Muscle of leg (tissue), 11 donors: ENCODE results near the gene CEP85. TPM values are rescaled to one million over a fixed set of nuclear protein-coding genes. Genes with fewer than 3 reads are reported as not detected.

Experiments
- DNase-seq: peaks from one replicate; pipeline ENCODE4 v3.0.0; 2013
- H3K27ac ChIP-seq: one replicate; pipeline ENCODE4 v1.5.1; 2013; ENCODE audit warnings: mild to moderate bottlenecking, low read length, control low read depth
- H3K27me3 ChIP-seq: one replicate; pipeline ENCODE4 v1.6.1; 2013; ENCODE audit warnings: low read length; ENCODE audit not compliant: control insufficient read depth, insufficient read depth
- H3K36me3 ChIP-seq: one replicate; pipeline ENCODE4 v1.6.1; 2013; ENCODE audit warnings: low read length; ENCODE audit not compliant: control insufficient read depth, insufficient read depth
- H3K4me1 ChIP-seq: one replicate; pipeline ENCODE4 v1.6.1; 2013; ENCODE audit warnings: low read length; ENCODE audit not compliant: control insufficient read depth, insufficient read depth
- H3K4me3 ChIP-seq: one replicate; pipeline ENCODE4 v1.5.1; 2013; ENCODE audit warnings: low read length, control low read depth
- H3K9me3 ChIP-seq: replicated peaks from 2 replicates; pipeline ENCODE4 v1.6.1; 2013; ENCODE audit warnings: low read depth, low read length; ENCODE audit not compliant: control insufficient read depth
- WGBS: methylation state at CpG from one replicate; pipeline ENCODE4 v1.1.5; 2013; ENCODE audit warnings: missing lambda C conversion rate; ENCODE audit not compliant: insufficient coverage; 5-methylcytosine and 5-hydroxymethylcytosine counted together
- polyA plus RNA-seq, 8 donors: library from polyadenylated mRNA; unstranded; fragments of 120-200 nt; gene quantifications; one replicate each; pipeline versions ENCODE4 v1.2.1 to v1.2.3, GENCODE V29; 2013; ENCODE audit warnings: inconsistent platforms in 1 of 8, low replicate concordance in 1 of 8; ENCODE audit not compliant: insufficient read length in 8 of 8, insufficient read depth in 1 of 8
- total RNA-seq: library from RNA; stranded (reverse); fragments of 120-200 nt; gene quantifications from one replicate; pipeline ENCODE4 v1.2.4, GENCODE V29; 2013

The CEP85 gene
- total and polyA plus RNA-seq, 9 donors = 18.0 to 26.3 (median 21.6) TPM

DNA sequence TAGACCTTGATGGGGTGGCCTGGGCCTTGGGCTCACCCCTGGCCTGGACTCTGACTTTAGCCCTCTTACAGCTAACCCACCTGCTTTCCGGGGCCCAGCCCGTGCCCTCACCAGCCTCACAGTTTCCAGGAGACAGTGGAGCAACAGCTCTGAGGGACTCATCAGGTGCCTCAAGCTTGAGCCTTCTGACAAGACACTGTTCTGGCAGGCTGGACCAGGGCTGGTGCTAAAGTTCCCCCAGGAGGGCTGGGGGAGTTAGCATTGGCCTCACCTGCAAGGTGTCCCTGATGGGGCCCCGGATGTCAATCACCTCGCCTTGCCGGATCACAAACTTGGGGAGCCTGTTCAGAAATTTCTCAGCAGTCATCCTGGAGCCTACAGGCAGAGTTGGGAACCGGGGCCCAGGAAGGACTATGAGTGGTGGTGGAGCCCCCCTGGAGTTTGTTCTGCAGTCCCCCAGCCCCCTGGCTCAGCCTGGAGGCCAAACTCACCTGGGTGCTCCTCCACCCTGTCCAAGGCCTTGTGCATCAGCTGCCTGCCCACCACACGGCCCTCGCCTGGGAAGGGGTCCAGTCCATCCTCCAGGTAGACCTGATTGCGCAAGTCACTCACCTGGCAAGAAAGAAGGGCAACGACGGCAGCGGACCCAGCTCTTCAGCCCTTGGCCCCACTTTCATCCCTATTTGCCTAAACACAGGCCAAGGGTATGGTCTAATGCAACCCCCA is 50.0 kb downstream of the CEP85 start:
- Histone ChIP-seq H3K27ac (no peak overlapping the region), H3K27me3 (no peaks in the 10 kb centered on the region), H3K4me1 (peaks cover 74% of the 10 kb centered on the region), H3K4me3 (no peak overlapping the region), H3K36me3 (peaks cover 13% of the 10 kb centered on the region), H3K9me3 (no peaks in the 10 kb centered on the region)
- 89% methylated on average over 9 of the region's 12 CpGs for WGBS
- no peak for DNase-seq

DNA sequence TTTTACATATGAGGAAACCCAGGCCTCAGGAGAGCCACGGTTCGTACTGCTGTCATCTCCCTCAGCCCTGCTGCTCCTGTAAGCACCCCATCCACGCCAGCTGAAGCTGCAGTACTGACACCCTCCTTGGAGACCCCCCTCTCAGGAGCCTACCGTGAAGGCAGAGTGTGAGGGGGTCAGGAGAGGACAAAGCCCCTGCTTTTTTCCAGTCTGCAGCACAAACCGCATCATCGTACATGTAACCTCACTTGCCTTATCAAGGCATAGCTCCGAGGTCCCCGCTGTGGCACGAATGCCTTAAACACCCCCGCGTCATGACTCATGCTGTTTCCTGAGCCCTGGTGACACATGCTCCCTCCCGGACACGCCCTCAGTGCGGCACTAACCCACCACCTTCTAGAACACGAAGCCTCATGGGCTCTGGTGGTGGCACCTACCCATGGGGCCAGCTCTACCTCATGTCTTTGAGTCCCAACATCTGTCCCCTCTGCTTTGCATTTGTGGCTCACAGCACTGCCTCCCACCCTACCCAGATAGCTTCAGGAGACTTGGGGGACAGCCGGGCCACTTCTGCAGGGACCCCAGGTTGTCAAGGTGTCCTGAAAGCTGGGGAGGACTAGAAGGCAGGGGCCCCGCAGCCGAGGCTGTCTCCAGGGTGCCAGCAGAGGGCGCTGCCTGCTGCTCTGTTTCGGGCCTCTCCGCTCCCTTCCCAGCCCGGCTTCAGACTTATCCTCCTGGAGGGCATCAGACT is 50.8 kb downstream of the CEP85 start:
- DNase-seq = no peak
- H3K27me3 ChIP-seq = no peaks in the 10 kb centered on the region
- H3K4me3 ChIP-seq = no peak overlapping the region
- H3K4me1 ChIP-seq = peaks cover 73% of the 10 kb centered on the region
- no peak overlapping the region for H3K27ac ChIP-seq
- H3K36me3 ChIP-seq = peaks cover 13% of the 10 kb centered on the region
- 60% methylated on average over 15 of the region's 22 CpGs for WGBS
- no peaks in the 10 kb centered on the region for H3K9me3 ChIP-seq

DNA sequence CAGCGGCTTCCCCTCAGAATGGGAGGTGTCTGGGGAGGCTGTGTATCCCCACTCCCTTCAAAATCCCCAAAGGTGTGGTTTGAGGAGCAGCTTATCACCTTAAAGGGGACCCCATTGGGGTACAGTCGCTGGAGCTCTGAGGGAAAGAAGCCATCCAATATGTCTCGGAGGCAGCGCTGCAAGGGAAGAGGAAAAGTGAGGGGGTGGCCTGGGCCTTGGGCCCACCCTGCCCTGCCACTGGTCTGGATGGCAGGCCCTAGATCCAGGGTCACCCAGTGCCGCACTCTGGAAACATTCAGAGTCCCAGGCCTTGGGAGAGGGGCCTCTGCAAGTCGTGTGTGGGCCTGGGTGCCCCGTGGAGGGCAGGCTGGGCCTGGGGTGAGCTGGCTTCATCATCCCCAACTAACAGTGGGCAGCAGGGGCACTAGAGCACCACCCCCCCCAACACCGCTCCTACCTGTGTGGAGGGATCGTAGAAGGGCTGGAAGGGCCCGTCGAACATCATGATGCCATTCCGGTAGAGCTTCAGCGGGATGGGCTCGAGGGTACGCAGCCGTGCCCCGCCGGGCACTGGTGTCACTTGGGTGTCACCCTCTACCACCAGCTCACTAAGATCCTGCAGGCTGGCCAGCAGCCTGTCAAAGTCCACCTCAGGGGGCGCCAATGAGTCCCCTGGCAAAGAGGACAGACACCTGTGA is 51.5 kb downstream of the CEP85 start:
- Histone ChIP-seq H3K9me3 (no peaks in the 10 kb centered on the region), H3K27ac (no peak overlapping the region), H3K4me1 (peaks cover 76% of the 10 kb centered on the region), H3K36me3 (peaks cover 13% of the 10 kb centered on the region), H3K27me3 (no peaks in the 10 kb centered on the region), H3K4me3 (no peak overlapping the region)
- DNase-seq = no peak
- WGBS = 87% methylated on average over 15 of the region's 19 CpGs

DNA sequence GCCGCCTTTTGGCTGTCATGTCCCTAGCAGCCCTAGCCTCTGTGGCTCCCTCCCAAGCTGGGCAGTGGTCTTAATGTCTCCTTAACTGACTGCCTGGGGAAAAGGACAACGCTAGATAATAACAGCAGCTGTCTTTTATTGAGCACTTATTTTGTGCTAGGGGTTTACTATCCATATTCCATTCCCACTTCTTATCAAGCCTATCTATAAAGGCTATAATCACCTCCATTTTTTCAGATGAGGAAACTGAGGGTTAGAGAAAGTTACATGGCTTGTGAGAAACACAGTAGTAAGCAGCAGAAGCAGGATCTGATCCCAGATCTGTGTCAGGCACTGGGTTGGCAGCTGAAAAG is 52.0 kb downstream of the CEP85 start:
- Histone ChIP-seq H3K9me3 (no peaks in the 10 kb centered on the region), H3K27me3 (no peaks in the 10 kb centered on the region), H3K4me3 (no peak overlapping the region), H3K36me3 (peaks cover 13% of the 10 kb centered on the region), H3K27ac (no peak overlapping the region), H3K4me1 (peaks cover 77% of the 10 kb centered on the region)
- no CpG with 5 or more reads among the region's 2 CpGs for WGBS
- no peak for DNase-seq

DNA sequence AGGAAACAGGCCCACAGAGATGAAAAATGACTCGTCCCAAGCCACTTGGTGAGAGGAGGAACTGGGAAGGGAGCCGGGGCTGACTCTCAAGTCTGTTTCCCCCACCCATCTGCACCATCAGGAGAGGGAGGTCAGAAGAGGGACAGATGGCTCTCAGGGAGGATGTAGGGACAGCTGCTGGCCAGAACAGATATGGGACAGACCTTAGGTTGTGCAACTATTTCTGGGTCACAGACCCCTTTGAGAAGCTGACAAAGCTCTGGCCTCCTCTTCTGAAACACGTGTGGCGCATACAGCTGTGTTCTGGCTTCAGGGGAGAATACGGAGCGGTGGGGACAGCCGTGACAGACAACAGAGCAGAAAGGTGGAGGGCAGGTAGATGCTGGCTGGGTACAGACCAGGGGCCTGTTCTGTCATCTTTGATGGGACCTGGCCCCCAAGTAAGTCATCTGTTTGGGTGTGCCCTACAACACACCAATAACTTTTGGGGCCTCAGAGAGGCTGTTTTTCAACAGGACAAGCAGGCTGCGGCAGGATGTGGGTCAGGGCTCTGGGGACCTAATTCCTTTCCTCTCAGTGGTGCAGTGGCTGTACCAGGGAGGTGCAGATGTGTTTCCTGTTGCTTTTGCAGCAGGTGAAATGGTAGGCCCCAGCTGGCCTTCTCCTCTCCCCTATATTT is 53.2 kb downstream of the CEP85 start:
- peaks cover 10% of the 10 kb centered on the region for H3K36me3 ChIP-seq
- 59% methylated on average over 5 of the region's 8 CpGs for WGBS
- peaks cover 74% of the 10 kb centered on the region for H3K4me1 ChIP-seq
- peak overlapping the region; percentile 47 for H3K27ac ChIP-seq
- H3K4me3 ChIP-seq = no peak overlapping the region
- H3K27me3 ChIP-seq = no peaks in the 10 kb centered on the region
- DNase-seq = peak; percentile 83
- no peaks in the 10 kb centered on the region for H3K9me3 ChIP-seq

DNA sequence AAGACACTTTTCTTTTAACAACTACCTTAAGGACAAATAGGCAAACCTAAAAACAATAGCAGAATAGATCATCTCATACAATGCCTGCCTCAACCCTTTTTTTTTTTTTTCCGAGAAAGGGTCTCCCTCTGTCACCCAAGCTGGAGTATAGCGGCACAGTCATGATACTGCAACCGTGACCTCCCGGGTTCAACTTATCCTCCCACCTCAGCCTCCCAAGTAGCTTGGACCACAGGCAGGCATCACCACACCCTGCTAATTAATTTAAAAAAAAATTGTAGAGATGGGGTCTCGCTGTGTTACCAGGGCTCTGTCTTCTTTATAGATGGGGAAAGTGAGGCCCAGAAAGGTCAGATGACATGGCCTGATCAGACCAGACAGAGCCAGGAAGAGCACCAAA is 53.8 kb downstream of the CEP85 start:
- Histone ChIP-seq H3K27me3 (no peaks in the 10 kb centered on the region), H3K4me3 (no peak overlapping the region), H3K4me1 (peaks cover 67% of the 10 kb centered on the region), H3K27ac (no peak overlapping the region), H3K36me3 (peaks cover 6% of the 10 kb centered on the region), H3K9me3 (no peaks in the 10 kb centered on the region)
- WGBS = no CpG with 5 or more reads among the region's 5 CpGs
- no peak for DNase-seq

DNA sequence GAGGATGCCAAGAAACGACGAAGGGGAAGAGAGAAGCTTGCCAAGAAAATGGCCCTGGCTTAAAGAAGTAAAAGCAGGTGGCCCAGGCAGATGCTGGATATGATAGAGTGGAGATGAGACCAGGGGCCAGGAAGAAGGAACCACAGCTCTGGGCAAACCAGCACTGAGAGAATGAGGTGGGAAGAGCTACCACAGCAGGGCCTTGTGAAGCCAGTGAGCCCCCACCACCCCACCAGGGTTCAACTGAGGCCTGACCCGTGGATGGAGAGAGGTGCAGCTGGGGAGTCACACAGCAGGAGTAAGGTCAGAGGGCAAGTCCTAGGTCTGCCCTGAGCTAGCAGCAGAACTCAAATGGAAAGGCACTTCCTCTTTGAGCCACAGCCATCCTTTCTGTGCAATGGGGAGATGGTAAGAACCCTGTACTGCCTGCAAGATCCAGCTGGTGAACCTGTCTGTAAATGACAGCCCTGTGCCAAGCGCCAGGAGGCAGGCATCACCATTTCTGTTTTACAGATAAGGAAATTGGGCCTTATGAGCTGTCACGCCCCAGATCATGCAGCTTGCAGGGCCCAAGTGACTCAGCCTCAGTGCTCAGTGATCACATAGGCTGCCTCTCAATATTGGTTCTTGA is 54.4 kb downstream of the CEP85 start:
- Histone ChIP-seq H3K36me3 (peaks cover 3% of the 10 kb centered on the region), H3K27ac (peak overlapping the region; percentile 35), H3K4me1 (peaks cover 63% of the 10 kb centered on the region), H3K9me3 (no peaks in the 10 kb centered on the region), H3K4me3 (no peak overlapping the region), H3K27me3 (no peaks in the 10 kb centered on the region)
- 60% methylated on average over 4 of the region's 5 CpGs for WGBS
- no peak for DNase-seq

DNA sequence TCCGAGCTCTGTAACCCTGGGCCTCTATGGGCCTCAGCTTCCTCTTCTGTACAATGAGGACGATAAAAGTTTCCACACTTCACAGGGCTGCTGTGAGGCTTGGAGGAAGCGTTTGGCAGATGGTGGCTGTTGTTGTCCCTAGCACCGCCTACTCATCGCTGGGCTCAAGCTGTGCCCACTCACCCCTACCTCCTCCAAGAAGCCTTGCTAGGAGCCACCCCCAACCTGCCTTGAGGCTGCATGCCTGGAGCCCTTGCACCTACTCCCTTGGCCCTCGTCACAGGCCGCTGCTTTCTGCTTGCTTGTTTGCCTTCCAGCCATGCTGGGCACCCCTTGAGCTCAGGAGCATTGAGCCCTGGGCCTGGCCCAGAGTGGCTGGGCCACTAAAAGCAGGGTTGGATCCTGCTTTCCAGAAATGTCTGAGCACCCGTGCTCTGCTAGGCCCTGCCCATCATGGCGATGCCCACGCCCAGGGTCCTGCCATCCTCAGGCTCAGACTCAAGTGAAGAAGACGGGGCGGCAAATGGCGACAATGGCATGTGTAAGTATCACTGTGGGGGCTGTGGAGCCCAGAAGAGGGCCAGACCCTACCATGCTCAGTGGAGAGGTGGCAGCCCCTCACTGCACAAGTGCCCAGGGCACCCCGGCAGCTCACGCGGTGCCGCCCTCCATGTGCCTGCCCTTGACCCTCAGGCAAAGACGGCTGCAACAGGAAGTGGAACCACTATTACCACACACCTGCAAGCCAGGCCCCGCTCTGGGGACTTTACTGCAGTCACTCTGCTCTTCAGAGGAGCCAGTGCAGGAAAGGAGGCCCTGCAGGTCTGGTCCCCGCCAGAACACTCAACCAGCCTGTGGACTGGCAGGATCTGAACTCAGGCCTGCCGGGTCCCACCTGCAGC is 55.4 kb downstream of the CEP85 start:
- H3K4me3 ChIP-seq = no peak overlapping the region
- no peaks in the 10 kb centered on the region for H3K36me3 ChIP-seq
- WGBS = 83% methylated on average over 19 of the region's 21 CpGs
- H3K4me1 ChIP-seq = peaks cover 62% of the 10 kb centered on the region
- peak overlapping the region; percentile 29 for H3K27ac ChIP-seq
- no peaks in the 10 kb centered on the region for H3K9me3 ChIP-seq
- peak; percentile 70 for DNase-seq
- H3K27me3 ChIP-seq = no peaks in the 10 kb centered on the region
